Astrocyte (in vitro differentiated cells and primary cell): Measurements from ENCODE around the gene HECTD2.

ENCODE experiments used
- CTCF ChIP-seq: IDR thresholded peaks from 2 replicates; pipeline ENCODE4 v1.5.1; 2011; ENCODE audit warnings: low read depth, mild to moderate bottlenecking, inconsistent platforms, low read length, moderate library complexity; ENCODE audit not compliant: insufficient read depth
- EZH2 ChIP-seq: IDR thresholded peaks from 2 replicates; pipeline ENCODE4 v1.6.1; 2012; ENCODE audit warnings: mild to moderate bottlenecking, low read length, inconsistent platforms; ENCODE audit not compliant: insufficient read depth

GRCh38 chr10:91528768-91529167, 118.6 kb downstream of the HECTD2 start:
- no peak for TF ChIP-seq CTCF
- TF ChIP-seq EZH2: no peak
